Upper lobe of left lung (tissue), 6 donors: ENCODE measurements around the gene PPFIA4. TPM values are rescaled to one million over a fixed set of nuclear protein-coding genes. Genes with fewer than 3 reads are reported as not detected.

Source experiments
- ATAC-seq, 2 donors: fragments of 200-7000 bp; cut with Tn5 transposase; one replicate each; pipeline ENCODE4 v1.9.1; 2022; ENCODE audit warnings: mild to moderate bottlenecking in 2 of 2, moderate library complexity in 2 of 2; ENCODE audit not compliant: low FRiP score in 2 of 2
- DNase-seq, 2 donors: peaks; one replicate each; pipeline ENCODE4 v3.0.0-alpha.2; 2019 to 2020
- H3K27ac ChIP-seq, 4 donors: fragments of 200-600 bp; sonication (generic); one replicate each; pipeline ENCODE4 v1.5.1; 2016 to 2019
- H3K27me3 ChIP-seq, 4 donors: fragments of 200-600 bp; sonication (generic); one replicate each; pipeline ENCODE4 v1.5.1; 2017 to 2019
- H3K36me3 ChIP-seq, 4 donors: fragments of 200-600 bp; sonication (generic); one replicate each; pipeline ENCODE4 v1.5.1; 2016 to 2019
- H3K4me1 ChIP-seq, 4 donors: fragments of 200-600 bp; sonication (generic); one replicate each; pipeline ENCODE4 v1.5.1; 2018 to 2019
- H3K4me3 ChIP-seq, 4 donors: fragments of 200-600 bp; sonication (generic); one replicate each; pipeline ENCODE4 v1.5.1; 2017 to 2019; ENCODE audit warnings: mild to moderate bottlenecking in 2 of 4, moderate library complexity in 1 of 4
- H3K9me3 ChIP-seq, 4 donors: fragments of 200-600 bp; sonication (generic); one replicate each; pipeline ENCODE4 v1.5.1; 2018 to 2019
- EP300 ChIP-seq, 4 donors: sonication (generic); formaldehyde crosslinking; IDR thresholded peaks; one replicate each; pipeline ENCODE4 v1.5.1; 2017; ENCODE audit warnings: antibody characterized with exemption in 4 of 4, control low read depth in 2 of 4
- POLR2A ChIP-seq, 4 donors: fragments of 450-650 bp; IDR thresholded peaks; one replicate each; pipeline ENCODE4 v1.5.1; 2016 to 2017; ENCODE audit warnings: antibody characterized with exemption in 4 of 4, mild to moderate bottlenecking in 2 of 4
- POLR2AphosphoS5 ChIP-seq, 2 donors: sonication (generic); formaldehyde crosslinking; IDR thresholded peaks; one replicate each; pipeline ENCODE4 v1.5.1; 2017; ENCODE audit warnings: antibody characterized with exemption in 2 of 2
- WGBS, 2 donors: methylation state at CpG; one replicate each; pipeline ENCODE4 v1.1.5; 2017 to 2018; 5-methylcytosine and 5-hydroxymethylcytosine counted together
- total RNA-seq, 6 donors: library from RNA; depleted of rRNA in 4 of 6; stranded (reverse); fragments of >200 nt in 4 of 6; gene quantifications; one replicate each; pipeline versions ENCODE4 v1.1.0 to v1.2.1, GENCODE V29; 2016 to 2021
- TF ChIP-seq, protein P1 (sequence below), 6 experiments: fragments of 450-650 bp in 4 of 6; fragments of 200-600 bp in 2 of 6; sonication (generic) in 2 of 6; IDR thresholded peaks; one replicate each; pipeline ENCODE4 v1.5.1; 2016 to 2019; ENCODE audit warnings: antibody characterized with exemption in 6 of 6
- donor health status: DM: no; HTN: no; CAD: no; lungs with moderate emphysema.
- donor health status: DM: no; HTN: yes; CAD: no; lungs with severe emphysema.

Gene PPFIA4
- total RNA-seq, 6 donors from 2014 or later, result 0.63 to 9.7 (median 1.6) TPM

DNA sequence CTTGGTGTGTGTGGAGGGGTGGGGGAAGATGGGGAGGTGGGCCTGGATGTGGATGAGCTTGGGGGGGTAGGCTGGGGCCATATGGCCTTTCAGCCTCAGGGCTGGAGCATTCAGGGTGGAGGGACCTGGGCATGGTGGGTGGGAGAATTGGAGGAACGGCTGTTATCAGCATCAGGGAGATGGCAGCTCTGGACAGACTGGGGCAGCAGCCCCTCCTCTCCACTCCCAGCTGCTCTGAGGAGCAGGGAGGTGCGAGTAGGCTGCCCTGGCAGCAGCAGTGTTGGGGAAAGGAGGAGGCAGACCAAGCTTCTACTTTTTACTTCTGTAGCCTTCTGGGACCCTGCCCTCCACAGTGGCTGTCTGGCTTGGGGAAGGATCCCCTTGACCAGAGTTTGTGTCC, 10.2 kb downstream of the PPFIA4 start:
- 0 to 40% methylated on average over 1 to 2 of the region's 2 CpGs for WGBS, 2 donors
- Histone ChIP-seq H3K4me1 (no peaks in the 10 kb centered on the region), H3K27ac (no peak overlapping the region), H3K4me3 (no peak overlapping the region), H3K27me3 (no peaks in the 10 kb centered on the region), H3K9me3 (no peaks in the 10 kb centered on the region), H3K36me3 (no peaks in the 10 kb centered on the region)
- TF ChIP-seq EP300 (IDR thresholded peaks at IDR 0.05) (no peak), POLR2AphosphoS5 (IDR thresholded peaks at IDR 0.05) (no peak), POLR2A (IDR thresholded peaks at IDR 0.05) (no peak)
- TF ChIP-seq, protein P1, sequence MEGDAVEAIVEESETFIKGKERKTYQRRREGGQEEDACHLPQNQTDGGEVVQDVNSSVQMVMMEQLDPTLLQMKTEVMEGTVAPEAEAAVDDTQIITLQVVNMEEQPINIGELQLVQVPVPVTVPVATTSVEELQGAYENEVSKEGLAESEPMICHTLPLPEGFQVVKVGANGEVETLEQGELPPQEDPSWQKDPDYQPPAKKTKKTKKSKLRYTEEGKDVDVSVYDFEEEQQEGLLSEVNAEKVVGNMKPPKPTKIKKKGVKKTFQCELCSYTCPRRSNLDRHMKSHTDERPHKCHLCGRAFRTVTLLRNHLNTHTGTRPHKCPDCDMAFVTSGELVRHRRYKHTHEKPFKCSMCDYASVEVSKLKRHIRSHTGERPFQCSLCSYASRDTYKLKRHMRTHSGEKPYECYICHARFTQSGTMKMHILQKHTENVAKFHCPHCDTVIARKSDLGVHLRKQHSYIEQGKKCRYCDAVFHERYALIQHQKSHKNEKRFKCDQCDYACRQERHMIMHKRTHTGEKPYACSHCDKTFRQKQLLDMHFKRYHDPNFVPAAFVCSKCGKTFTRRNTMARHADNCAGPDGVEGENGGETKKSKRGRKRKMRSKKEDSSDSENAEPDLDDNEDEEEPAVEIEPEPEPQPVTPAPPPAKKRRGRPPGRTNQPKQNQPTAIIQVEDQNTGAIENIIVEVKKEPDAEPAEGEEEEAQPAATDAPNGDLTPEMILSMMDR (IDR thresholded peaks at IDR 0.05), result no peak
- DNase-seq, result peak in 1 of 2 donors; percentile 5
- ATAC-seq, result no peak

GRCh38 chr1:203037509-203038190, 11.4 kb downstream of the PPFIA4 start:
- DNase-seq (no peak), ATAC-seq (no peak)
- no peaks in the 10 kb centered on the region for H3K9me3 ChIP-seq
- H3K4me1 ChIP-seq, result no peaks in the 10 kb centered on the region
- TF ChIP-seq POLR2AphosphoS5 (IDR thresholded peaks at IDR 0.05) (no peak), EP300 (IDR thresholded peaks at IDR 0.05) (no peak), POLR2A (IDR thresholded peaks at IDR 0.05) (no peak)
- TF ChIP-seq, protein P1 (IDR thresholded peaks at IDR 0.05), result no peak
- WGBS, 2 donors, result 68 to 74% methylated on average over 9 to 10 of the region's 10 CpGs
- no peak overlapping the region for H3K27ac ChIP-seq
- no peaks in the 10 kb centered on the region for H3K27me3 ChIP-seq
- H3K4me3 ChIP-seq, result no peak overlapping the region
- no peaks in the 10 kb centered on the region for H3K36me3 ChIP-seq

- no peak for TF ChIP-seq POLR2A (IDR thresholded peaks at IDR 0.05)
- peak in 1 of 2 donors; percentile 6 for TF ChIP-seq POLR2AphosphoS5 (IDR thresholded peaks at IDR 0.05)
- Histone ChIP-seq H3K27me3 (no peaks in the 10 kb centered on the region), H3K9me3 (no peaks in the 10 kb centered on the region), H3K36me3 (no peaks in the 10 kb centered on the region), H3K27ac (no peak overlapping the region), H3K4me3 (no peak overlapping the region), H3K4me1 (no peaks in the 10 kb centered on the region)
- DNase-seq (no peak), ATAC-seq (peak in 1 of 2 donors; percentile 23)
- 35 to 72% methylated on average over 5 to 9 of the region's 9 CpGs for WGBS, 2 donors
These were observed 12.0 kb downstream of the PPFIA4 start for GRCh38 chr1:203038217-203038741.

- H3K36me3 ChIP-seq, result no peaks in the 10 kb centered on the region
- 48 to 53% methylated on average over 15 to 16 of the region's 22 CpGs for WGBS, 2 donors
- H3K4me3 ChIP-seq, result no peak overlapping the region
- no peak for TF ChIP-seq EP300 (IDR thresholded peaks at IDR 0.05)
- TF ChIP-seq, protein P1 (IDR thresholded peaks at IDR 0.05), result peak; percentile 75 to 90 (median 83)
- no peak for TF ChIP-seq POLR2AphosphoS5 (IDR thresholded peaks at IDR 0.05)
- no peak for TF ChIP-seq POLR2A (IDR thresholded peaks at IDR 0.05)
- no peaks in the 10 kb centered on the region for H3K4me1 ChIP-seq
- no peaks in the 10 kb centered on the region for H3K27me3 ChIP-seq
- ATAC-seq, result peak; percentile 75 to 91
- H3K27ac ChIP-seq, result no peak overlapping the region
- H3K9me3 ChIP-seq, result no peaks in the 10 kb centered on the region
- peak in 1 of 2 donors; percentile 64 for DNase-seq
These were observed 12.8 kb downstream of the PPFIA4 start for GRCh38 chr1:203038891-203039608.
